Measurements from ENCODE around the gene HOMER3. TPM values are rescaled to one million over a fixed set of nuclear protein-coding genes. Genes with fewer than 3 reads are reported as not detected.

Gene HOMER3
- total RNA-seq, 1 experiment from 2014 or later = 58.9 TPM

DNA sequence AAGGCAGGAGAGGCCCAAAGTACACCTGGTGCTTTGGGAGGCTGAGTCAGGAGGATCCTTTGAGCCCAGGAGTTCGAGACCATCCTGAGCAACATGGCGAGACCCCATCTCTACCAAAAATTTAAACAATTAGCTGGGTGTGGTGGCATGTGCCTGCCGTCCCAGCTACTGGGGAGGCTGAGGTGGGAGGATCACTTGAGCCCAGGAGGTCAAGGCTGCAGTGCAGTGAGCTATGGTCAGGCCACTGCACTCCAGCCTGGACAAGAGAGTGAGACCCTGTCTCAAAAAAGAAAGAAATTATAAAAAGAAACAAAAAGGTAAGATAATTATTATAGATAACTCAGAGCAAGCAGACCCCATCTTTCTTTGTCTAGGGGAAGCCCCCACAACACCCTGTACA lies 1.9 kb downstream of the HOMER3 start:
- ChIA-PET CTCF (interaction anchor here (0.7 to 2.2 kb wide), 3 partner anchors 20 to 48 kb away, joined by 4 to 17 read pairs (median 6); partner anchors contain the start of genes COPE and DDX49), POLR2A (interaction anchor here (1.4 to 3.9 kb wide), 5 partner anchors 10 to 28 kb away, joined by 6 to 37 read pairs (median 7); partner anchors contain the start of genes COPE and DDX49)
- no peak overlapping the region for H3K27ac Mint-ChIP-seq (ENCODE audit: low read depth, unreplicated experiment)
- no peaks in the 10 kb centered on the region for H3K27me3 Mint-ChIP-seq (ENCODE audit: insufficient read depth, unreplicated experiment)
- TF ChIP-seq, protein P1, sequence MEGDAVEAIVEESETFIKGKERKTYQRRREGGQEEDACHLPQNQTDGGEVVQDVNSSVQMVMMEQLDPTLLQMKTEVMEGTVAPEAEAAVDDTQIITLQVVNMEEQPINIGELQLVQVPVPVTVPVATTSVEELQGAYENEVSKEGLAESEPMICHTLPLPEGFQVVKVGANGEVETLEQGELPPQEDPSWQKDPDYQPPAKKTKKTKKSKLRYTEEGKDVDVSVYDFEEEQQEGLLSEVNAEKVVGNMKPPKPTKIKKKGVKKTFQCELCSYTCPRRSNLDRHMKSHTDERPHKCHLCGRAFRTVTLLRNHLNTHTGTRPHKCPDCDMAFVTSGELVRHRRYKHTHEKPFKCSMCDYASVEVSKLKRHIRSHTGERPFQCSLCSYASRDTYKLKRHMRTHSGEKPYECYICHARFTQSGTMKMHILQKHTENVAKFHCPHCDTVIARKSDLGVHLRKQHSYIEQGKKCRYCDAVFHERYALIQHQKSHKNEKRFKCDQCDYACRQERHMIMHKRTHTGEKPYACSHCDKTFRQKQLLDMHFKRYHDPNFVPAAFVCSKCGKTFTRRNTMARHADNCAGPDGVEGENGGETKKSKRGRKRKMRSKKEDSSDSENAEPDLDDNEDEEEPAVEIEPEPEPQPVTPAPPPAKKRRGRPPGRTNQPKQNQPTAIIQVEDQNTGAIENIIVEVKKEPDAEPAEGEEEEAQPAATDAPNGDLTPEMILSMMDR (IDR thresholded peaks at IDR 0.05; ENCODE audit: unreplicated experiment) = no peak
- peaks cover 25% of the 10 kb centered on the region for H3K36me3 Mint-ChIP-seq (ENCODE audit: insufficient read depth, unreplicated experiment)
- peaks cover 17% of the 10 kb centered on the region for H3K4me1 Mint-ChIP-seq (ENCODE audit: insufficient read depth, unreplicated experiment)
- H3K4me3 Mint-ChIP-seq (ENCODE audit: unreplicated experiment) = peak overlapping the region; percentile 94
- DNase-seq (ENCODE audit: unreplicated experiment) = no peak
- intact Hi-C loops (cut with micrococcal nuclease) = no loop called here
- H3K9me3 Mint-ChIP-seq (ENCODE audit: unreplicated experiment) = no peaks in the 10 kb centered on the region
- no TSS peak for BruUV-seq (replicated peaks)

DNA sequence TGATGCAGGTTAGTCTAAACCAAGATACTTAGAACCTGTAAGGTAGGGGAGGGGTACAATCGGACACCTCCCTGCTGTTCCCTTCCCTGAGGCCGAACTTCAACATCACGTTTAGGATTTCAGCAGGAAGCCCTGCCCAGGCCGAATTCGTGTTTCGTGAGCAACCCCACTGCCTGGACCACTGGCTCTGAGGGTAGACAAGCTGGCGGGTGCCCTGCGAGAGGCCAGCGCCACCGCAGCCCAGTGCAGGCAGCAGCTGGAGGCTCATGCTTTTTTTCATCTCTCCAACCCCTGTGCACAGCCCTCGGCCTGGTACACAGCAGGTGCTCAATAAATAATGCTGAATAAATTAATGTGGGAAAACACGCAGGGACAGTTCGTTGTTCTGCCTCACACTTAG lies 7.7 kb downstream of the HOMER3 start:
- ChIA-PET POLR2A (interaction anchor here (1.4 to 1.9 kb wide), 2 partner anchors 14 to 49 kb away, joined by 3 to 6 read pairs; partner anchors contain the start of genes COPE and DDX49), CTCF (interaction anchor here (0.5 to 1.1 kb wide), 2 partner anchors 88 to 414 kb away, joined by 3 to 4 read pairs; no protein-coding TSS in a partner anchor)
- peaks cover 5% of the 10 kb centered on the region for H3K4me1 Mint-ChIP-seq (ENCODE audit: insufficient read depth, unreplicated experiment)
- H3K27me3 Mint-ChIP-seq (ENCODE audit: insufficient read depth, unreplicated experiment) = no peaks in the 10 kb centered on the region
- no peaks in the 10 kb centered on the region for H3K9me3 Mint-ChIP-seq (ENCODE audit: unreplicated experiment)
- H3K36me3 Mint-ChIP-seq (ENCODE audit: insufficient read depth, unreplicated experiment) = peaks cover 57% of the 10 kb centered on the region
- no peak overlapping the region for H3K4me3 Mint-ChIP-seq (ENCODE audit: unreplicated experiment)
- TF ChIP-seq, protein P1 (IDR thresholded peaks at IDR 0.05; ENCODE audit: unreplicated experiment) = no peak
- H3K27ac Mint-ChIP-seq (ENCODE audit: low read depth, unreplicated experiment) = no peak overlapping the region
- BruUV-seq (replicated peaks) = no TSS peak
- DNase-seq (ENCODE audit: unreplicated experiment) = no peak
- intact Hi-C loops (cut with micrococcal nuclease) = no loop called here

DNA sequence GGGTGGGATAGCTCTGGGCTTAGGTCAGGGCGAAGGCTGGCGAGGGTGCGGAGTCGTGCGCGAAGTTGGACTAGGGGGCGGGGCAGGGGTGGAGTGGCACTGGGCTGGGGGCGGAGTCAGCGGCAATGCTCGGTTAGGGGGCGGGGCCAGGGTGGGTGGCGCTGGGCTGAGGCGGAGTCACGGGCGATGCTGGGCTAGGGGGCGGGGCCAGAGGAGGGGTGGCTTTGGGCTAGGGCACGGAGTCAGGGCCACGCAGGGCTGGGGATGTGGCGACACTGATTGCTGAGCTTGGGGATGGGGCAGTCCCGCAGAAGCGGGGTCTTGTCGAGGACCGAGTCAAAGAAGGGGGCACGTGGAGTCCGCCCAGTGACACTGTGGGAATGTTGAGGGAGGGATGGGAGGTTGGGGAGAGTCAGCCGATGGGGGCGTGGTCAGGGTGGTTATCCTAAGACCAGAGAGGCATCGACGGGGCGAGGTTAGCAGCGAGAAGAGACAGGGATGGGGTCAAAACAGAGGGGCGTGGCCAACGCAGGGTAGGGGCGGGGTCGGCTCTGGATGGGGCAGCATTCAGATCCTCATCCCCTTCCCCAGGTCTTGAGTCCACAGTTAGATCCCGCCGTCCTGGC lies 8.7 kb downstream of the HOMER3 start:
- H3K27ac Mint-ChIP-seq (ENCODE audit: low read depth, unreplicated experiment) = no peak overlapping the region
- intact Hi-C loops (cut with micrococcal nuclease) = no loop called here
- ChIA-PET CTCF (interaction anchor here (1.1 to 1.4 kb wide), 2 partner anchors 8 to 55 kb away, joined by 3 to 5 read pairs; no protein-coding TSS in a partner anchor), POLR2A (interaction anchor here (1.9 kb wide), 1 partner anchor 13 kb away, joined by 6 read pairs; the partner anchor contains the start of genes COPE and DDX49)
- H3K27me3 Mint-ChIP-seq (ENCODE audit: insufficient read depth, unreplicated experiment) = no peaks in the 10 kb centered on the region
- peaks cover 59% of the 10 kb centered on the region for H3K36me3 Mint-ChIP-seq (ENCODE audit: insufficient read depth, unreplicated experiment)
- H3K4me1 Mint-ChIP-seq (ENCODE audit: insufficient read depth, unreplicated experiment) = no peaks in the 10 kb centered on the region
- no peak overlapping the region for H3K4me3 Mint-ChIP-seq (ENCODE audit: unreplicated experiment)
- no TSS peak for BruUV-seq (replicated peaks)
- DNase-seq (ENCODE audit: unreplicated experiment) = peak; percentile 39
- H3K9me3 Mint-ChIP-seq (ENCODE audit: unreplicated experiment) = no peaks in the 10 kb centered on the region
- TF ChIP-seq, protein P1 (IDR thresholded peaks at IDR 0.05; ENCODE audit: unreplicated experiment) = no peak

DNA sequence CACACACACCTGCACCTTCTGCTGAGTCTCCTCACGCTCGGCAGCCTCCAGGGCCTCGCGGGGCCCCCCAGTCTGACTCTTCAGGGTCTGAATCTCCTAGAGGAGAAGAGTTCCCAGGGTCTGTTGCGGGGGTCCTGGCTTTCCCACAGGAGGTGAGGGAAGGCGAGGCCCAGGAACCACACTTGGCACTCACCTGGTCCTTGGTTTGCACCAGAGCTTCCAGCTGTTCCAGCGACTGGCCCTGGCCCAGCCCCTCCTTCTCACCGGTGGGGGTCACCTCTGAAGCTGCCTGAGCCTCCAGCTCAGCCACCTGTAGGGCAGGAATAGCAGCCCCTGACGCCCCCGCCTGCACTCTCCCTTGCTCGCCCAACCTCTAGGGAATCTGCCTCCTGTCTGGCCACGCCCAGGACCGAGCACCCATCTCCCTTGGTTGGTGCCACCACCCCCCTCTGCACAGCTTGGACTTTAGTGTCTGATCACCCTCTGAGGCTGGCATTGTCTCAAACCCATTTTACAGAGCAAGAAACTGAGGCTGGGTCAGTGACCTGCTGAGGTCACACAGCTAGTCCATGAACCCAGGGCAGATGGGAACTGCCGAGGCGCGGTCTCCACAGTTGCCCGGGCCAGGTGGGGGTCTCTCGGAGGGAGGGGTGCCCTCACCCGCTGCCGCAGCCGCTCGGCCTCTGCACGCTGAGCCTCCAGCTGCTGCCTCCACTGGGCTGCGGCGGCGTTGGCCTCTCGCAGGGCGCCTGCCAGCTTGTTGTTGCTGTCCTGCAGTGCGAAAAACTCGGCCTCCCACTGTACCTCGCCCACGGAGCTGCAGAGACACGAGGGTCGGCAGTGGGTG lies 9.5 kb downstream of the HOMER3 start:
- no peaks in the 10 kb centered on the region for H3K27me3 Mint-ChIP-seq (ENCODE audit: insufficient read depth, unreplicated experiment)
- no TSS peak for BruUV-seq (replicated peaks)
- no peak for DNase-seq (ENCODE audit: unreplicated experiment)
- ChIA-PET CTCF (interaction anchor here (0.6 to 1.4 kb wide), 4 partner anchors 8 to 599 kb away, joined by 3 to 5 read pairs (median 3); no protein-coding TSS in a partner anchor), POLR2A (interaction anchor here (1.9 kb wide), 1 partner anchor 12 kb away, joined by 6 read pairs; the partner anchor contains the start of genes COPE and DDX49)
- intact Hi-C loops (cut with micrococcal nuclease) = no loop called here
- H3K36me3 Mint-ChIP-seq (ENCODE audit: insufficient read depth, unreplicated experiment) = peaks cover 59% of the 10 kb centered on the region
- TF ChIP-seq, protein P1 (IDR thresholded peaks at IDR 0.05; ENCODE audit: unreplicated experiment) = no peak
- H3K4me3 Mint-ChIP-seq (ENCODE audit: unreplicated experiment) = no peak overlapping the region
- no peaks in the 10 kb centered on the region for H3K4me1 Mint-ChIP-seq (ENCODE audit: insufficient read depth, unreplicated experiment)
- H3K9me3 Mint-ChIP-seq (ENCODE audit: unreplicated experiment) = no peaks in the 10 kb centered on the region
- no peak overlapping the region for H3K27ac Mint-ChIP-seq (ENCODE audit: low read depth, unreplicated experiment)
